GM21576 (cell line): ENCODE results near the gene OR13C4.
"Not testable (repeated sequence)": the region's sequence is repeated elsewhere in the genome, so short reads cannot be mapped to it uniquely, and the experiment has no call there.

Experiments
- ATAC-seq: cut with Tn5 transposase; IDR thresholded peaks from one replicate; pipeline ENCODE4 v1.9.1; 2021; ENCODE audit warnings: mild to moderate bottlenecking, moderate library complexity; ENCODE audit not compliant: unreplicated experiment

The OR13C4 gene

GRCh38 chr9:104527109-104527508, at the start of gene OR13C4:
TSS of gene OR13C4 (minus strand) at chr9:104527209. CDS start at chr9:104527209, 0 bp downstream.
- no peak for ATAC-seq

GRCh38 chr9:104575456-104575855, 48.4 kb upstream of the OR13C4 start:
- ATAC-seq, result no peak

GRCh38 chr9:104572612-104573011, 45.6 kb upstream of the OR13C4 start:
- ATAC-seq, result no peak

GRCh38 chr9:104568868-104569267, 41.9 kb upstream of the OR13C4 start, which contains the start of gene OR13C8:
TSS of gene OR13C8 (plus strand) at chr9:104569168. CDS start at chr9:104569168, 0 bp downstream.
- no peak for ATAC-seq

GRCh38 chr9:104564358-104564757, 37.3 kb upstream of the OR13C4 start:
- ATAC-seq, result no peak

GRCh38 chr9:104556830-104557634, 30.0 kb upstream of the OR13C4 start:
- no peak for ATAC-seq

GRCh38 chr9:104555521-104555920, 28.5 kb upstream of the OR13C4 start:
- ATAC-seq, result no peak

- ATAC-seq, result no peak
Observed at GRCh38 chr9:104553261-104553660, 26.3 kb upstream of the OR13C4 start.

GRCh38 chr9:104544644-104545043, 17.6 kb upstream of the OR13C4 start:
- ATAC-seq, result no peak

GRCh38 chr9:104539275-104539674, 12.3 kb upstream of the OR13C4 start:
- ATAC-seq, result no peak

GRCh38 chr9:104536756-104537155, 9.7 kb upstream of the OR13C4 start, which contains the start of gene OR13C3:
TSS of gene OR13C3 (minus strand) at chr9:104536856. CDS start at chr9:104536723, 133 bp downstream.
- no peak for ATAC-seq

- not testable (repeated sequence) for ATAC-seq
Observed at GRCh38 chr9:104520241-104520640, 6.8 kb downstream of the OR13C4 start.

GRCh38 chr9:104514901-104515300, 12.1 kb downstream of the OR13C4 start:
- no peak for ATAC-seq

- ATAC-seq, result no peak
Observed at GRCh38 chr9:104506565-104506964, 20.4 kb downstream of the OR13C4 start.

- no peak for ATAC-seq
Observed at GRCh38 chr9:104503963-104504362, 23.0 kb downstream of the OR13C4 start, which contains the start of gene OR13F1. TSS of gene OR13F1 (plus strand) at chr9:104504263. CDS start at chr9:104504263, 0 bp downstream.

GRCh38 chr9:104503440-104503839, 23.6 kb downstream of the OR13C4 start:
- ATAC-seq, result no peak

- no peak for ATAC-seq
Observed at GRCh38 chr9:104494808-104495207, 32.2 kb downstream of the OR13C4 start.

- no peak for ATAC-seq
Observed at GRCh38 chr9:104485014-104485413, 42.0 kb downstream of the OR13C4 start.

- no peak for ATAC-seq
Observed at GRCh38 chr9:104482921-104483570, 44.0 kb downstream of the OR13C4 start.
